Endothelial cell of umbilical vein (primary cell): ENCODE measurements around the gene SHISA8. TPM values are rescaled to one million over a fixed set of nuclear protein-coding genes. Genes with fewer than 3 reads are reported as not detected.
A peak's percentile ranks its signal among the peaks of the same experiment; 100 is the strongest.

Experiments used
- BruUV-seq: library from RNA; stranded (reverse); fragments of 400-500 nt; replicated peaks from 2 replicates; lab custom pipeline; 2021; lab: Mats Ljungman, UMichigan
- CTCF ChIA-PET: fragments of 300-600, 350-600 bp; sonication (Branson Sonifier 250); formaldehyde crosslinking; loops from one replicate; lab custom pipeline; 2021; ENCODE audit warnings: antibody characterized with exemption, inconsistent platforms; lab: Charles Lee
- POLR2A ChIA-PET: fragments of 300-600, 350-600 bp; sonication (Branson Sonifier 250); formaldehyde crosslinking; loops from one replicate; lab custom pipeline; 2021; ENCODE audit warnings: antibody characterized with exemption, inconsistent platforms; lab: Charles Lee
- DNase-seq: peaks from one replicate; pipeline ENCODE4 v3.0.0-alpha.2; 2011; ENCODE audit warnings: low read depth, low spot score
- FAIRE-seq: peaks from 2 replicates; lab custom pipeline; 2011; peaks lifted over from hg19 to GRCh38; lab: Jason Lieb, UNC
- H2AFZ ChIP-seq: 2 replicates; pipeline ENCODE4 v1.6.0; 2012; ENCODE audit warnings: low read depth, low read length, control low read depth, inconsistent platforms
- H3K27ac ChIP-seq: 2 replicates; pipeline ENCODE4 v1.5.1; 2011; ENCODE audit warnings: low read depth, mild to moderate bottlenecking, control low read depth, low read length, moderate library complexity; ENCODE audit not compliant: insufficient read depth
- H3K27me3 ChIP-seq, 2 experiments: 2 replicates each; pipeline versions ENCODE4 v1.6.0 to v1.6.1; 2011; ENCODE audit warnings: low read length in 2 of 2, mixed read lengths in 1 of 2; ENCODE audit not compliant: control insufficient read depth in 2 of 2, insufficient read depth in 2 of 2
- H3K36me3 ChIP-seq, 2 experiments: 2 replicates in 1 of 2; 3 replicates in 1 of 2; pipeline ENCODE4 v1.5.1; 2011; ENCODE audit warnings: low read length in 2 of 2, mild to moderate bottlenecking in 1 of 2, moderate library complexity in 1 of 2; ENCODE audit not compliant: control insufficient read depth in 2 of 2, insufficient read depth in 2 of 2; ENCODE audit errors: extremely low read depth in 1 of 2
- H3K4me1 ChIP-seq: 3 replicates; pipeline ENCODE4 v1.5.1; 2011; ENCODE audit warnings: mild to moderate bottlenecking, low read length; ENCODE audit not compliant: control insufficient read depth, insufficient read depth; ENCODE audit errors: extremely low read depth
- H3K4me2 ChIP-seq: 2 replicates; pipeline ENCODE4 v1.6.1; 2011; ENCODE audit warnings: low read length, control low read depth, mixed read lengths; ENCODE audit not compliant: insufficient read depth
- H3K4me3 ChIP-seq, 3 experiments: fragments of 200-600 bp in 1 of 3; sonication (generic), shearing (Covaris generic) in 1 of 3; replicated peaks in 1 of 3; 2 replicates each; pipeline ENCODE4 v1.5.1; 2011 to 2016; ENCODE audit warnings: control low read depth in 3 of 3, low read length in 3 of 3, mild to moderate bottlenecking in 2 of 3, inconsistent platforms in 1 of 3, low read depth in 1 of 3, moderate library complexity in 1 of 3; ENCODE audit not compliant: insufficient read depth in 1 of 3
- H3K79me2 ChIP-seq: 2 replicates; pipeline ENCODE4 v1.6.0; 2012; ENCODE audit warnings: low read length, inconsistent platforms; ENCODE audit not compliant: control insufficient read depth, insufficient read depth
- H3K9ac ChIP-seq: replicated peaks from 2 replicates; pipeline ENCODE3; 2011; ENCODE audit warnings: low read length, control low read depth; ENCODE audit not compliant: insufficient read depth; ENCODE audit errors: extremely low read depth
- H3K9me1 ChIP-seq: replicated peaks from 3 replicates; pipeline ENCODE4 v1.6.0; 2011; ENCODE audit warnings: mild to moderate bottlenecking, low read length; ENCODE audit not compliant: control insufficient read depth, insufficient read depth; ENCODE audit errors: extremely low read depth
- H3K9me3 ChIP-seq: replicated peaks from 2 replicates; pipeline ENCODE4 v1.5.1; 2012; ENCODE audit warnings: low read length, inconsistent platforms; ENCODE audit not compliant: control insufficient read depth, insufficient read depth
- H4K20me1 ChIP-seq: replicated peaks from 2 replicates; pipeline ENCODE3; 2011; ENCODE audit warnings: mild to moderate bottlenecking, low read length; ENCODE audit not compliant: control insufficient read depth, insufficient read depth; ENCODE audit errors: extremely low read depth
- CTCF ChIP-seq, 2 donors: IDR thresholded peaks; 1 replicate in 1 of 2; 2 replicates in 1 of 2; pipeline ENCODE4 v1.5.1; 2011; ENCODE audit warnings: low read length in 2 of 2, mild to moderate bottlenecking in 2 of 2, moderate library complexity in 2 of 2, control low read depth in 1 of 2, inconsistent platforms in 1 of 2, low read depth in 1 of 2; ENCODE audit not compliant: insufficient read depth in 1 of 2; ENCODE audit errors: extremely low read depth in 1 of 2
- EZH2 ChIP-seq: IDR thresholded peaks from 2 replicates; pipeline ENCODE4 v1.6.1; 2012; ENCODE audit warnings: borderline replicate concordance, low read depth, mild to moderate bottlenecking, moderate library complexity, low read length, inconsistent platforms; ENCODE audit not compliant: severe bottlenecking
- FOS ChIP-seq: IDR thresholded peaks from 2 replicates; pipeline ENCODE4 v1.6.1; 2011; ENCODE audit warnings: mild to moderate bottlenecking, low read length, moderate library complexity, borderline replicate concordance; ENCODE audit not compliant: insufficient read depth
- GATA2 ChIP-seq: IDR thresholded peaks from 2 replicates; pipeline ENCODE4 v1.7.0; 2011; ENCODE audit warnings: low read depth, mild to moderate bottlenecking, moderate library complexity, mixed read lengths, low read length; ENCODE audit not compliant: insufficient read length, insufficient read depth
- JUN ChIP-seq: IDR thresholded peaks from 2 replicates; pipeline ENCODE4 v1.6.1; 2011; ENCODE audit warnings: borderline replicate concordance, low read depth; ENCODE audit not compliant: insufficient read length, insufficient read depth
- MAX ChIP-seq: IDR thresholded peaks from 2 replicates; pipeline ENCODE4 v1.6.1; 2011; ENCODE audit not compliant: insufficient read depth, insufficient read length
- MYC ChIP-seq: IDR thresholded peaks from one replicate; pipeline ENCODE4 v1.6.1; 2011; ENCODE audit warnings: mild to moderate bottlenecking, low read depth, low read length
- POLR2A ChIP-seq: IDR thresholded peaks from 2 replicates; pipeline ENCODE4 v1.6.1; 2012; ENCODE audit warnings: low read depth, mild to moderate bottlenecking, control low read depth, low read length
- POLR2AphosphoS5 ChIP-seq: IDR thresholded peaks from 2 replicates; pipeline ENCODE4 v1.6.1; 2012; ENCODE audit warnings: low read depth, mild to moderate bottlenecking, control low read depth, low read length, moderate library complexity; ENCODE audit not compliant: insufficient read depth
- dilution Hi-C: fragments of 300-500 bp; cut with MboI; formaldehyde crosslinking; loops from one replicate; pipeline ENCODE4 v1.15.0; 2019; ENCODE audit warnings: low sequenced_read_pairs; ENCODE audit not compliant: extremely low pct_ligation_motif_present
- intact Hi-C: fragments of 100-400 bp; cut with micrococcal nuclease; formaldehyde crosslinking; loops from one replicate; pipeline ENCODE4 v1.10.0; 2022
- polyA plus RNA-seq, 4 experiments: library from polyadenylated mRNA; depleted of rRNA in 3 of 4; stranded (reverse) in 3 of 4; unstranded in 1 of 4; fragments of >200 nt; gene quantifications; 2 replicates each; pipeline versions ENCODE4 v1.2.1 to v1.2.3, GENCODE V29; 2011 to 2012; ENCODE audit warnings: missing spikeins in 1 of 4
- total RNA-seq: library from RNA; stranded (reverse); gene quantifications from 2 replicates; pipeline ENCODE4 v1.2.3, GENCODE V29; 2021

The SHISA8 gene
- total and polyA plus RNA-seq, 2 donors (not counting 3 experiments of a cell fraction or from before 2014, with no cell fraction given) = not detected

- ChIA-PET CTCF (interaction anchor here (1.6 to 2.1 kb wide), 2 partner anchors 20 to 24 kb away, joined by 4 to 8 read pairs; no protein-coding TSS in a partner anchor), POLR2A (no interaction called here)
- Histone ChIP-seq H3K4me3 (no peak overlapping the region), H3K36me3 (no peaks in the 10 kb centered on the region), H2AFZ (peak overlapping the region; percentile 15), H3K4me1 (peaks cover 11% of the 10 kb centered on the region), H3K79me2 (no peaks in the 10 kb centered on the region), H3K27ac (no peak overlapping the region), H3K9me1 (no peaks in the 10 kb centered on the region), H3K4me2 (no peak overlapping the region), H3K9ac (no peak overlapping the region), H3K27me3 (peaks cover 23 to 24% of the 10 kb centered on the region in 2 experiments), H4K20me1 (no peaks in the 10 kb centered on the region), H3K9me3 (no peaks in the 10 kb centered on the region)
- BruUV-seq = no TSS peak
- TF ChIP-seq MYC (no peak), EZH2 (no peak), FOS (no peak), CTCF (IDR thresholded peaks at IDR 0.05; ENCODE audit: extremely low read depth in 1 of 2, insufficient read depth in 1 of 2, low read depth in 1 of 2, low read length in 2 of 2) (no peak), GATA2 (no peak), POLR2AphosphoS5 (no peak), JUN (no peak), MAX (no peak), POLR2A (no peak)
- intact Hi-C loops (no loop called here), dilution Hi-C loops (no loop called here)
- FAIRE-seq (no peak), DNase-seq (no peak)
These were observed 5.5 kb upstream of the SHISA8 start for GRCh38 chr22:41920271-41920976.
